T-cell (primary cell): Measurements from ENCODE around the gene HBB. TPM values are rescaled to one million over a fixed set of nuclear protein-coding genes. Genes with fewer than 3 reads are reported as not detected.

ENCODE experiments used
- ATAC-seq, 4 experiments: fragments of 200-7000 bp in 3 of 4; fragments of 150-1000 bp in 1 of 4; cut with Tn5 transposase; replicated peaks in 1 of 4; 1 replicate in 3 of 4; 2 replicates in 1 of 4; pipeline ENCODE4 v1.10.0; 2021; ENCODE audit warnings: moderate library complexity in 3 of 4, mild to moderate bottlenecking in 2 of 4, moderate number of reproducible peaks in 1 of 4
- CTCF ChIA-PET, 2 donors: fragments of 300-600 bp; sonication (Branson Sonifier 250); formaldehyde crosslinking; loops; one replicate each; lab custom pipeline; 2022; ENCODE audit warnings: antibody characterized with exemption in 2 of 2; lab: Charles Lee
- POLR2A ChIA-PET, 2 donors: fragments of 300-600 bp; sonication (Branson Sonifier 250); formaldehyde crosslinking; loops; one replicate each; lab custom pipeline; 2022; ENCODE audit warnings: antibody characterized with exemption in 2 of 2; lab: Charles Lee
- DNase-seq, 35 experiments: peaks; one replicate each; pipeline versions ENCODE4 v3.0.0 to v3.0.0-alpha.2; 2013 to 2023
- H3K27ac ChIP-seq: one replicate; pipeline ENCODE4 v1.5.1; 2013; ENCODE audit warnings: low read length
- H3K27me3 ChIP-seq, 2 experiments: replicated peaks in 1 of 2; 1 replicate in 1 of 2; 2 replicates in 1 of 2; pipeline versions ENCODE4 v1.6.1 to v1.7.0; 2013; ENCODE audit warnings: low read length in 1 of 2, mixed read lengths in 1 of 2; ENCODE audit not compliant: control insufficient read depth in 2 of 2, insufficient read depth in 2 of 2; ENCODE audit errors: extremely low read depth in 1 of 2
- H3K36me3 ChIP-seq, 2 donors: 1 replicate in 1 of 2; 2 replicates in 1 of 2; pipeline versions ENCODE4 v1.6.1 to v1.7.0; 2013; ENCODE audit warnings: low read length in 1 of 2; ENCODE audit not compliant: control insufficient read depth in 2 of 2, insufficient read depth in 1 of 2; ENCODE audit errors: extremely low read depth in 1 of 2
- H3K4me1 ChIP-seq, 2 experiments: 1 replicate in 1 of 2; 2 replicates in 1 of 2; pipeline versions ENCODE4 v1.6.1 to v1.7.0; 2013; ENCODE audit warnings: low read length in 2 of 2, mixed read lengths in 1 of 2; ENCODE audit not compliant: insufficient read depth in 2 of 2, control insufficient read depth in 1 of 2; ENCODE audit errors: extremely low read depth in 1 of 2
- H3K4me3 ChIP-seq, 2 donors: 1 replicate in 1 of 2; 2 replicates in 1 of 2; pipeline versions ENCODE4 v1.5.1 to v1.7.0; 2013; ENCODE audit warnings: mild to moderate bottlenecking in 2 of 2, low read length in 1 of 2, moderate library complexity in 1 of 2; ENCODE audit not compliant: control insufficient read depth in 1 of 2; ENCODE audit errors: extremely low read depth in 1 of 2
- H3K9me3 ChIP-seq: 2 replicates; pipeline ENCODE4 v1.7.0; 2013
- H3K27ac Mint-ChIP-seq, 2 donors: one replicate each; pipeline ENCODE4 v1.8.0; 2020 to 2021; ENCODE audit warnings: mild to moderate bottlenecking in 2 of 2, mixed read lengths in 2 of 2
- H3K27me3 Mint-ChIP-seq, 2 donors: one replicate each; pipeline ENCODE4 v1.8.0; 2021 to 2022; ENCODE audit warnings: mixed read lengths in 2 of 2
- H3K36me3 Mint-ChIP-seq: one replicate; pipeline ENCODE4 v1.8.0; 2021; ENCODE audit warnings: mixed read lengths
- H3K4me1 Mint-ChIP-seq, 3 donors: one replicate each; pipeline ENCODE4 v1.8.0; 2020 to 2022; ENCODE audit warnings: mixed read lengths in 3 of 3, mild to moderate bottlenecking in 1 of 3
- H3K4me3 Mint-ChIP-seq, 3 donors: one replicate each; pipeline ENCODE4 v1.8.0; 2020 to 2022; ENCODE audit warnings: mild to moderate bottlenecking in 3 of 3, mixed read lengths in 3 of 3, moderate library complexity in 3 of 3
- H3K9me3 Mint-ChIP-seq, 3 donors: one replicate each; pipeline ENCODE4 v1.8.0; 2020 to 2022; ENCODE audit warnings: mixed read lengths in 3 of 3
- WGBS: methylation state at CpG from one replicate; pipeline ENCODE4 v1.1.5; 2013; ENCODE audit warnings: missing lambda C conversion rate; ENCODE audit not compliant: insufficient coverage; 5-methylcytosine and 5-hydroxymethylcytosine counted together
- total RNA-seq, 35 experiments: library from RNA in 6 of 35; stranded (reverse) in 6 of 35; fragments of 120-200 nt in 1 of 35; gene quantifications; one replicate each; pipeline versions ENCODE4 v1.2.1 to v1.2.4 and lab custom pipeline; 2013 to 2026

HBB gene
- total RNA-seq, 5 donors from 2014 or later (not counting 1 experiment from before 2014, with no cell fraction given) = 0.59 to 11.7 (median 0.70) TPM

DNA sequence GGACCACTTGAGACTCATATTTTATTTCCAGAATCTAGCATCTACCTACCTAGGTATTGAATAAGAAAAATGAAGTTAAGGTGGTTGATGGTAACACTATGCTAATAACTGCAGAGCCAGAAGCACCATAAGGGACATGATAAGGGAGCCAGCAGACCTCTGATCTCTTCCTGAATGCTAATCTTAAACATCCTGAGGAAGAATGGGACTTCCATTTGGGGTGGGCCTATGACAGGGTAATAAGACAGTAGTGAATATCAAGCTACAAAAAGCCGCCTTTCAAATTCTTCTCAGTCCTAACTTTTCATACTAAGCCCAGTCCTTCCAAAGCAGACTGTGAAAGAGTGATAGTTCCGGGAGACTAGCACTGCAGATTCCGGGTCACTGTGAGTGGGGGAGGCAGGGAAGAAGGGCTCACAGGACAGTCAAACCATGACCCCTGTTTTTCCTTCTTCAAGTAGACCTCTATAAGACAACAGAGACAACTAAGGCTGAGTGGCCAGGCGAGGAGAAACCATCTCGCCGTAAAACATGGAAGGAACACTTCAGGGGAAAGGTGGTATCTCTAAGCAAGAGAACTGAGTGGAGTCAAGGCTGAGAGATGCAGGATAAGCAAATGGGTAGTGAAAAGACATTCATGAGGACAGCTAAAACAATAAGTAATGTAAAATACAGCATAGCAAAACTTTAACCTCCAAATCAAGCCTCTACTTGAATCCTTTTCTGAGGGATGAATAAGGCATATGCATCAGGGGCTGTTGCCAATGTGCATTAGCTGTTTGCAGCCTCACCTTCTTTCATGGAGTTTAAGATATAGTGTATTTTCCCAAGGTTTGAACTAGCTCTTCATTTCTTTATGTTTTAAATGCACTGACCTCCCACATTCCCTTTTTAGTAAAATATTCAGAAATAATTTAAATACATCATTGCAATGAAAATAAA is 2.1 kb downstream of the HBB start:
- ChIA-PET POLR2A (no interaction called here), CTCF (no interaction called here)
- Mint-ChIP-seq H3K4me1 (no peaks in the 10 kb centered on the region), H3K27ac (no peak overlapping the region), H3K9me3 (peaks cover 0 to 6% (median 3%) of the 10 kb centered on the region in 3 donors), H3K27me3 (peaks cover 0 to 6% of the 10 kb centered on the region in 2 donors), H3K36me3 (no peaks in the 10 kb centered on the region), H3K4me3 (no peak overlapping the region)
- no peak overlapping the region for H3K4me3 ChIP-seq
- H3K27ac ChIP-seq = no peak overlapping the region
- H3K4me1 ChIP-seq = no peaks in the 10 kb centered on the region
- ATAC-seq (no peak), DNase-seq (no peak)
- H3K27me3 ChIP-seq = peaks cover 0 to 3% of the 10 kb centered on the region in 2 experiments
- no CpG with 5 or more reads among the region's 6 CpGs for WGBS
- H3K36me3 ChIP-seq = no peaks in the 10 kb centered on the region
- H3K9me3 ChIP-seq = no peaks in the 10 kb centered on the region

DNA sequence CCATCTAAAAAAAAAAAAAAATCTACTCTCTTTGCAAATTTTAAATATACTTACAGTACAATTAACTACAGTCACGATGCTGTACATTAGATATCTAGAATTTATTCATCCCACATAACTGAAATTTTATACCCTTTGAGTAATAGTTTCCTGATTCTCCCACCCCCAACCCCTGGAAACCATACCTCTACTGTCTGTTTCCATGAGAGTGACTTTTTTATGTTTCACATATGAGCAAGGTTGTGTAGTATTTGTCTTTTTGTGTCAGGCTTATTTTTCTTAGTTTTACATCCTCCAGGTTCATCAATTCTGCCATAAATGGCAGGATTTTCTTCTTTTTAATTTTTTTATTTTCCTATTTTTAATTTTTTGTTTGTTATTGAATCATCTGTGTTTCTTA is 3.2 kb downstream of the HBB start:
- Mint-ChIP-seq H3K4me1 (no peaks in the 10 kb centered on the region), H3K27ac (no peak overlapping the region), H3K36me3 (no peaks in the 10 kb centered on the region), H3K9me3 (peaks cover 0 to 11% (median 3%) of the 10 kb centered on the region in 3 donors), H3K27me3 (peaks cover 0 to 6% of the 10 kb centered on the region in 2 donors), H3K4me3 (no peak overlapping the region)
- Histone ChIP-seq H3K9me3 (no peaks in the 10 kb centered on the region), H3K27me3 (peaks cover 0 to 3% of the 10 kb centered on the region in 2 experiments), H3K27ac (no peak overlapping the region), H3K4me1 (no peaks in the 10 kb centered on the region), H3K36me3 (no peaks in the 10 kb centered on the region), H3K4me3 (no peak overlapping the region)
- ChIA-PET POLR2A (no interaction called here), CTCF (no interaction called here)
- no peak for DNase-seq
- ATAC-seq = no peak
- WGBS = 50% methylated on average over 1 of the region's 1 CpG

DNA sequence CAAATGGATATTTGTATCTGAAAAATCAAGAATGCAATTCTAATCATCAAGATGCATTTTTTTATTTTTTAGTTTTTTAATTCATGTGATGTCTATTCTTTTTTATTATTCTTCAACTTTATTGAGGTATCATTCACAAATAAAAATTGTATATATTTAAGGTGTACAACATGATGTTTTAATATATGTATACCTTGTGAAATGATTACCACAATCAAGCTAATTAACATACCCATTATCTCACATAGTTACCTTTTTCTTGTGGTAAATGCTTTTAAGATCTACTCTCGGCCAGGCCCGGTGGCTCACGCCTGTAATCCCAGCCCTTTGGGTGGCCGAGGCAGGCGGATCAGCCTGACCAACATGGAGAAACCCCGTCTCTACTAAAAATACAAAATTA is 3.7 kb downstream of the HBB start:
- Mint-ChIP-seq H3K36me3 (no peaks in the 10 kb centered on the region), H3K4me3 (no peak overlapping the region), H3K27me3 (peaks cover 0 to 6% of the 10 kb centered on the region in 2 donors), H3K27ac (no peak overlapping the region), H3K4me1 (no peaks in the 10 kb centered on the region), H3K9me3 (peaks cover 0 to 12% (median 3%) of the 10 kb centered on the region in 3 donors)
- no peak for ATAC-seq
- H3K9me3 ChIP-seq = no peaks in the 10 kb centered on the region
- no peaks in the 10 kb centered on the region for H3K4me1 ChIP-seq
- DNase-seq = no peak
- H3K4me3 ChIP-seq = no peak overlapping the region
- no peaks in the 10 kb centered on the region for H3K36me3 ChIP-seq
- 93% methylated on average over 6 of the region's 6 CpGs for WGBS
- peaks cover 0 to 3% of the 10 kb centered on the region in 2 experiments for H3K27me3 ChIP-seq
- H3K27ac ChIP-seq = no peak overlapping the region
- ChIA-PET POLR2A (no interaction called here), CTCF (no interaction called here)

- ATAC-seq (no peak), DNase-seq (no peak)
- no peak overlapping the region for H3K27ac Mint-ChIP-seq
- Histone ChIP-seq H3K27ac (no peak overlapping the region), H3K4me3 (no peak overlapping the region), H3K36me3 (no peaks in the 10 kb centered on the region), H3K9me3 (no peaks in the 10 kb centered on the region), H3K4me1 (no peaks in the 10 kb centered on the region), H3K27me3 (no peaks in the 10 kb centered on the region)
- CTCF ChIA-PET = no interaction called here
- H3K27me3 Mint-ChIP-seq = no peaks in the 10 kb centered on the region
- H3K4me3 Mint-ChIP-seq = no peak overlapping the region
- 57% methylated on average over 1 of the region's 7 CpGs for WGBS
- POLR2A ChIA-PET = no interaction called here
- no peaks in the 10 kb centered on the region for H3K36me3 Mint-ChIP-seq
- peaks cover 0 to 10% (median 7%) of the 10 kb centered on the region in 3 donors for H3K9me3 Mint-ChIP-seq
- no peaks in the 10 kb centered on the region for H3K4me1 Mint-ChIP-seq
Measured at GRCh38 chr11:5210376-5210885, 16.4 kb downstream of the HBB start.

GRCh38 chr11:5204787-5205186 is 22.1 kb downstream of the HBB start:
- ATAC-seq = no peak
- no peaks in the 10 kb centered on the region for H3K4me1 Mint-ChIP-seq
- ChIA-PET POLR2A (no interaction called here), CTCF (no interaction called here)
- peaks cover 0 to 2% of the 10 kb centered on the region in 2 donors for H3K27me3 Mint-ChIP-seq
- no peaks in the 10 kb centered on the region for H3K36me3 Mint-ChIP-seq
- H3K27me3 ChIP-seq = no peaks in the 10 kb centered on the region
- H3K9me3 ChIP-seq = no peaks in the 10 kb centered on the region
- DNase-seq = no peak
- H3K4me3 ChIP-seq = no peak overlapping the region
- no peak overlapping the region for H3K4me3 Mint-ChIP-seq
- H3K9me3 Mint-ChIP-seq = peaks cover 0 to 2% (median 0%) of the 10 kb centered on the region in 3 donors
- H3K27ac ChIP-seq = no peak overlapping the region
- WGBS = no CpG with 5 or more reads among the region's 1 CpG
- H3K36me3 ChIP-seq = no peaks in the 10 kb centered on the region
- H3K4me1 ChIP-seq = no peaks in the 10 kb centered on the region
- no peak overlapping the region for H3K27ac Mint-ChIP-seq

DNA sequence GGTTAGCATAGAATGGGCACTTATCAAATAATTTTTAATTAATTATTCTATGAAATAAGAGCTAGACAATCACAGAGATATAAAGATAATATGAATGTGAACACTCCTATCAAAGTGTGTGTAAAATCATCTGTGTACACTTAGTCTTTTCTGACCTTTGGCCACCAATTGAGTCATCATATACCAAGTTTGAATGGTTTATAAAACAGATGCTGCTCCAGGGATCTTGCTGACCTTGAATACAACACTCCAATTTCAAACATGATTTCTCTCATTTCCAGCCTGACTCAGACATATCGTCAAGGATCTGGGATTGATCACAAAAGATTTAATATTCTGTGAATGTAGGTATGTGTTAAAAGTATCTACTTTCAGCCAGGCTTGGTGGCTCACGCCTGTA is 23.5 kb downstream of the HBB start:
- no peak for DNase-seq
- CTCF ChIA-PET = no interaction called here
- no peak for ATAC-seq
- Mint-ChIP-seq H3K4me1 (no peaks in the 10 kb centered on the region), H3K4me3 (no peak overlapping the region), H3K27ac (no peak overlapping the region), H3K36me3 (no peaks in the 10 kb centered on the region), H3K9me3 (peaks cover 0 to 4% (median 0%) of the 10 kb centered on the region in 3 donors), H3K27me3 (peaks cover 0 to 5% of the 10 kb centered on the region in 2 donors)
- H3K27me3 ChIP-seq = no peaks in the 10 kb centered on the region
- POLR2A ChIA-PET = no interaction called here
- H3K36me3 ChIP-seq = no peaks in the 10 kb centered on the region
- H3K4me1 ChIP-seq = no peaks in the 10 kb centered on the region
- no peaks in the 10 kb centered on the region for H3K9me3 ChIP-seq
- H3K4me3 ChIP-seq = no peak overlapping the region
- no peak overlapping the region for H3K27ac ChIP-seq
- WGBS = 63% methylated on average over 1 of the region's 2 CpGs
